GM12801 (cell line): ENCODE measurements around the gene MSMB.

Source experiments
- CTCF ChIP-seq: IDR thresholded peaks from one replicate; pipeline ENCODE4 v1.5.1; 2011; ENCODE audit warnings: control low read depth; ENCODE audit not compliant: insufficient read length; ENCODE audit errors: extremely low read depth

The MSMB gene

DNA sequence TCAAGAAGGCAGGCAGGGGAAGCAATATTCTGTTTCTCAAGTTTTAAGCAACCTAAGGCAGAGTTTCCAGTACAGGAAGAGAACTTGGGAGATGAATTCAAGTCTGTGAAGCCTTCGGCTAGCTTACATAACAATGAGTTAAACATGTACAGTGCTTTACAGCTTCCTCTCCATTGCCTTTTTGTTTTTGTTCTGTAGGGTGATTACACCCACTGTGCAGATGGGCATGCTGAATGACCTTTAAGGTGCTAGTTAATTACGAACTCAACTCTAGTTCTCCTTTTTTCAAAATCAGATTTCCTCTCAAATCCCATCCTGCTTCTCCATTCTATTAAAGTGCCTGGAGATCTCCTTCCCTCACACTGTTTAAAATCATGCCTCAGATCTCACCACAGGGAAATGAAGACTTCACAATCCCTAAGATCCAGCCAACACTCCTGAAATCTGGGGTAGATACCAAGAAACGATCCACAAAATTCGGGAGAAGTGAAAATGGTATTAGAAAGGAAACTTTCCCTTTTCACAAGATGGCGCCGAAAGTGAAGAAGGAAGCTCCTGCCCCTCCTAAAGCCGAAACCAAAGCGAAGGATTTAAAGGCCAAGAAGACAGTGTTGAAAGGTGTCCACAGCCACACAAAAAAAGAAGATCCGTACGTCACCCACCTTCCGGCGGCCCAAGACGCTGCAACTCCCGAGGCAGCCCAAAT lies 16.8 kb upstream of the MSMB start:
- TF ChIP-seq CTCF = no peak

DNA sequence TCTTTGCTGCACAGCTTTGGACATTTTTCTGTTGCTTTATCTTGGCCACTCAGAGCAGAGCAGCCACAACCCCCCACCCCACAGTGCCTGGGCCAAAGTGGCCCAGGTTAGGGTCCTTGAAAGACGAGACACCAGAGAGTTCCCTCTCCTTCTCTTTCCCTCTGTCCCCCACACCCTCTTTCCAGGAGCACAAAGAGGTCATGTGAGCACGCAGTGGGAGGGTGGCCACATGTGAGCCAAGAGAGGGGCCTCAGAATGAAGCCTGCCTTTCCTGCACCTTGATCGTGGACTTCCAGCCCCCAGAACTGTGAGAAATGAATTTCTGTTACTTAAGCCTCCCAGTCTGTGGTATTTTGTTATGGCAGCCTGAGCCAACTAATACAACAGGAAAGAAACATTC lies 14.6 kb upstream of the MSMB start:
- no peak for TF ChIP-seq CTCF

DNA sequence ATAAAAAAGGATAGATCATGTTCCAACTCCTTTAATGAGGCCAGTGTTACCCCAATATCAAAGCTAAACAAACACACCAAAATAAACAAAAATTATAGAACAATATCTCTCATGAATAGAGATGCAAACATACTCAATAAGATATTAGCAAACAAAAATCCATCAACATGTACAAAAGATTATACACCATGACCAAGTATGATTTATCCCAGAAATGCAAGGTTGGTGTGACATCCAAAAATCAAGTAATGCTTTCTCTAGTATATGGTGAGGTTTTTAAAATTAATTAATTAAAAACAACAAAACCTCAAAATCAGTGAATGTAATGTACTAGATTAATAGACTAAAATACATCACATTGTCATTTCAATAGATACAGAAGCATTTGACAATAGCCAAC lies 11.0 kb upstream of the MSMB start:
- TF ChIP-seq CTCF = no peak

- TF ChIP-seq CTCF = no peak
Observed at GRCh38 chr10:46055771-46056170, 9.7 kb upstream of the MSMB start.

DNA sequence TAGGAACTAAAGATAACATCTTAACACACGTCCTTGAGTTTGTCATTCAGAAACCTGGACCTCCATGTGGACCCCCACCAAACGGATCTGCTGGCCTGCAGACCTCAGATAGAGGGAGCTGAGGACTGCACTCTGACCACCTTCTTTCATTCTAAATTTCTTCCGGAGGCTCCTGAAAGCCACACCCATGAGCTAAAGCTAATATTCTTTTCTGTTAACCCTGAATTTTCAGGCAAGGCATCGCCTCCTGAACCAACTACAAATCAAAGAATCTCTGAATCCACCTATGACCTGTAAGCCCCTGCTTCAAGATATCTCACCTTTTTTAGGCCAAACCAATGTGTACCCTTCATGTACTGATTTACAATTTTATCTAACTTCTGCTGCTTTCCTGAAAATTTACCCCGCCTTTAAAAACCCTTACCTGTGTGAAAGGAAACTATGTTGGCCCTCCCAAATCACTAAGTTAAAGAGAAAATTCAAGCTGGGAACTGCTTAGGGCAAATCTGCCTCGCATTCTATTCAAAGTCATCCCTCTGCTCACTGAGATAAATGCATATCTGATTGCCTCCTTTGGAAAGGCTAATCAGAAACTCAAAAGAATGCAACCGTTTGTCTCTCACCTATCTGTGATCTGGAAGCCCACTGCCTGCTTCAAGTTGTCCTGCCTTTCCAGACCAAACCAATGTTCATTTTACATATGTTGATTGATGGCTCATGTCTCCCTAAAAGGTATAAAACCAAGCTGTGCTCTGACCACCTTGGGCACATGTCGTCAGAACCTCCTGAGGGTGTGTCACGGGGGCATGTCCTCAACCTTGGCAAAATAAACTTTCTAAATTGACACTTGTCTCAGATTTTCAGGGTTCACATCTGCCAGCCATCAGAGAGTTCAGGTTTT lies 7.7 kb upstream of the MSMB start:
- TF ChIP-seq CTCF = no peak

GRCh38 chr10:46052791-46053375 lies 6.8 kb upstream of the MSMB start:
- no peak for TF ChIP-seq CTCF

DNA sequence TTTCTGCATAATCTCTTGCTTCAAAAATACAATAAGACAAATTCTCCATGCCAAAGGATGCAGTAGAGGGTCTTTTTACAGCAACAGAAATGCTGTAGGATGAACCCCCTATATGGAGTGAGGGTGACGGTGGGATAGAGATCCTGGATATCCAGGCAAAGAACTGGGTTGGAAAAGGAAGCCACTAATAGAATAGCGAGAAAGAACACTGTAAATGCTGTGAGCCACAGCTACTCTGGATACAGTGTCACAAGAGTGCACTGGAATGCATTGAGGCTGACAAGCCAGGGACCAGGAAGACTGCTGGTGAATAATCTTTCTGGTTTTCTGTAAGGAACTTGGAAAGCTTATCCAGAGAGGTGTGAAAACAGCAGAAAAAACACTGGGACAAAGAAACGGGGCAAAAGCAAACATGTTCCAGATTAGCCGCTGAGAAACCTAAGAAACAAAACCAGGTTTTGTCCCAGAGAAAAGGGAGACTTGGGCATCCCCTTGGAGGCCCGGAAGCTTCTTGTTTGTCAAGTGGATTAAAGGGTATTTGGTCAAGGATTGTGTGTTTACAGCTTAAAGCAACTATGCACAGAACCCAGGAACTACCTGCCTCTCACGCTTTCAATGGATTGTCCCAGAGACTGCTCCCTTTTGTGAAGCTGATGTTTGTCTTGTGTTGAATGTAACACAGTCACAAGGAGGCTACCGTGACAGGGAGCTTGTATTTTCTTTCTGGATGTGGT lies 6.2 kb upstream of the MSMB start:
- TF ChIP-seq CTCF = no peak
